ENCODE measurements around the gene HOXB3.

The HOXB3 gene

DNA sequence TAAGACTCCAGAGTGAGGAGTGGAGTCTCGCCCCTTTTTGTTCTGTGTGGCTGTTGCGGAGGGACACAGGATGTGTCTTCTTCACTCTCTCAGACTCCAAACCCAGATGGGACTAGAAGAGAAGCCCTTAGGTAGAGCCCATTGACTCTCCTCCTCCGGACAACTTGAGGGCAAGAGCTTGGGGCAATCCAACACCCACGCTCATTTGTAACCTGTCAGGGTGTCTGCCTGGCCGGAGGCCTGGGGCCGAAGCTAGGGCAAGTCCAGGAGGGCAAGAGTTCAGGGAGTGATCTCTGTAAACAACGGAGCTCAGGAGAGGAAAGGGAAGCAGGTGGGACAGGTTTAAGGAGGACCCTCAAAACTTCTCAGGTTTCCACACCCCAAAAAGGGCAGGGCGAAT, 57.8 kb downstream of the HOXB3 start:
- DNase-seq (ENCODE audit: insufficient read length, low spot score) = no peak
- no peak for FAIRE-seq

DNA sequence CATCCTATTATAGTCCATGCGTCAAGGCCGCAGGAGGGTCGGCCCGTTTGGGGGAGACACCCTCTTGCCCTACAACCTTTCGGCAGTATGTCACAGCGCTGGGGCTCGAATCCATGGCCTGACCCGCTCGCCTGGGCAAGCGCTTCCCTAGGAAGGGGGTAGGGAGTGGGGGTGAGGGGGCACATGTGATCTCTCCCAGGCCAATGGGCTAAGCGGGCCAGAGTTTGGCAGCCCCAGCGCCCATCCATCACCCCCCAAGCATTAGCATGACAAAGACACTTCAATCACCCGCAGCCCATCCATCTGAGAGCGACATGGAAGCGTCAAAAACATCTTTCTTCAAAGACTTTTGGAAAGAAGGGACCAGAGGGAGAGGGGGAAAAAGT, 59.2 kb downstream of the HOXB3 start, which contains the start of gene HOXB1:
TSS of gene HOXB1 (minus strand) at position 125 of the 386 bp plus-strand sequence. CDS start at position 18, 107 bp downstream.
- no peak for DNase-seq (ENCODE audit: insufficient read length, low spot score)
- FAIRE-seq = no peak

- DNase-seq (ENCODE audit: insufficient read length, low spot score) (no peak), FAIRE-seq (no peak)
Observed at GRCh38 chr17:48530208-48530886, 59.7 kb downstream of the HOXB3 start.

- DNase-seq (ENCODE audit: insufficient read length, low spot score) (no peak), FAIRE-seq (no peak)
Observed at GRCh38 chr17:48529683-48530009, 60.4 kb downstream of the HOXB3 start.

- peak; percentile 77 for FAIRE-seq
- DNase-seq (ENCODE audit: insufficient read length, low spot score) = no peak
Observed at GRCh38 chr17:48528936-48529682, 60.9 kb downstream of the HOXB3 start.

DNA sequence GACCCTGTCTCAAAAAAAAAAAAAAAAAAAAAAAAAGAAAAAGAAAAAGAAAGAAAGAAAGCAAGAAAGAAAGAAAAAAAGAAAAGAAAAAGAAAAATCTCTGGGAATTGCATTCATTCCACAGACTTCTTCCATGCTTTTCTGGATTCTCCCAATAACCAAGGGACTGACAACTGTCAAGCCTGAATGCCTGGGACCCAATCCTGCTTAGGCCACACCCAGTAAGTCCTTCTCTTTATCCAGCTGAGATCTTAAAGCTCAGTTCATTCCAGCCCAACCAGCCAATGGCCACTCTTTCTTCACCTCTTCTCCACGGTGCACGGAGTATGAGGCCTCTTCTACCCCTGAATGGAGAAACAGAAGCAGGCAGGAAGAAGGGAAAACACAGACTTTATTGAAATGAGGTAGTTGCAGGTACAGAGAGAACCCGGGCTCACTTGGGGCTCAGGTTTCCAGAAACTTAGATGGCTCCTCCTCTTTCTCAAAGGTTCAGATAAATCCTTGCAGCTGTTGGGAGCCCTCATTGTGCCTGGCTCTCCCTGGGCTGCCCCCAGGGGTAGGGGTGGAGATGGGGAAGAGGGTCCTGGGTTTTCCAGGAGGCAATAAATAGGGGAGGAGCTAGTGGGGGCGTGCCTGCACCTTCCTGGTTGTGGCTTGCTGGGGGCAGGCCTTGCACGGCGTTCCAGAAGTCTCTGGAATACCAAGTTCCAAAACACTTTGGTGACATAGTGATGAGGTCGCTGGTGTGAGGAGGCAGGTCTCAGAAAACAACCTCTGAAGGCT, 61.7 kb downstream of the HOXB3 start:
- DNase-seq (ENCODE audit: insufficient read length, low spot score) = no peak
- no peak for FAIRE-seq

DNA sequence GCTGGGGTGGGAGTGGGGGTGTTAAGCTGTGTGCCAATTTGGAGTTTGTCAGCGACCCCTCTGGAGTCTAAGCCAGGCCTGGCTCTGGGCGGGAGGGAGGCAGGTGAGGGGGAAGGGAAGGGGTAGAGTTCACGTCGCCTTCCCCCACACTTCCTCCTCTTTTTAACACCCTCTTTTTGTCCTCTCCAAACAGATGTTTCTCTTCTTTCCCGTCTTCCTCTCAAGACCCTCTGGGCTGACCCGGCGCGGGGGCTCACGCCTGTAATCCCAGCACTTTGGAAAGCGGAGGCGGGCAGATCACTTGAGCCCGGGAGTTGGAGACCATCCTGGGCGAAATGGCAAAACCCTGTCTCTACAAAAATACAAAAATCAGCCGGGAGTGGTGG, 62.5 kb downstream of the HOXB3 start:
- no peak for FAIRE-seq

DNA sequence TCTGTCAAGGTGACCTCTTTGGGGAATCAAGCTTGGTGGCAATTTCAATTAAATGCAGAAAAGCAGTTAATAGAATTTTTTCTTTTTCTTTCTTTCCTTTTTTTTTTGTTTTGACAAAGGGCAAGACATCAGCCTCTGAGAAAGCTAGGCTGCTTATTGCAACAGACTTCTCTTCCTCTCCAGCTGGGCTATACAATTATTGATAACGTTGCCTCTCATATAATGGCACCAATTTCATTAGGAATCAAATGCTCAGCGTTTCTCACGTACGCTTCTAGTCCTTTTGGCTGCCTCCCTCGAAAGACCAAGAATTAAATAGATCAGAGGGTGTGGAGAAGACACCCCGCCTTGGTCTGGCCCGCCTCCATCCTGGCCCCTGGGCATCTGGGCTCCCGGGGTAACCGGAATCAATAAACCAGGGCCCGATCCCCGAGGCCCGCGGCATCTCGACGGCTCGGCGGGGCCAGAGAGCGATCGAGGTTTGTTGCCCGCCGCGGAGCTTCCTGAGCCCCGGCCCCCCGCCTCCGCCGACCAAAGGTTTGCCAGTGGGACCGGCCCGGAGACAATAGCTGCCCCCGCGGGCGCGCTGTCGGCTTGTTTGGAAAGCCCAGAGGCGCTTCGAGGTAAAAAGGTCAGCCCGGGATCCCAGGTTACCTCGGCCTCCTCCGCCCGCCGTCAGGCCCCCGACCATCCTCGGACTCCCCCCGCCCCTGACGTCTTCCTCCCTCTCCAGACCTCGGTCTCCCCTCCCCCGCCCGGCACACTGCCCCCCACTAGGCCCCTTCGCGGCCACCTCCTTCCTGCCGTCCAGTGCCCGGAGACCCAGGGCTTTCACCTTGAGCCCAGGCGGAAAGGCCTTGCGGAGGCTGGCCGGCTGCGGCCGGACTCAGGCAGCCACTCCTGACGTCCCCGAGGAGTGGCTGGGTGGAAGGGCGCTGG, 63.2 kb downstream of the HOXB3 start:
- DNase-seq (ENCODE audit: insufficient read length, low spot score) (no peak), FAIRE-seq (no peak)

More for the DNA sequence above, 62.5 kb downstream of the HOXB3 start:
- DNase-seq (ENCODE audit: insufficient read length, low spot score) = no peak

GRCh38 chr17:48523010-48523409, 67.0 kb downstream of the HOXB3 start:
- FAIRE-seq (no peak), DNase-seq (ENCODE audit: insufficient read length, low spot score) (no peak)

GRCh38 chr17:48522031-48522653, 67.9 kb downstream of the HOXB3 start:
- FAIRE-seq (no peak), DNase-seq (ENCODE audit: insufficient read length, low spot score) (peak; percentile 63)

GRCh38 chr17:48520631-48521079, 69.4 kb downstream of the HOXB3 start:
- no peak for FAIRE-seq

GRCh38 chr17:48519427-48519826, 70.6 kb downstream of the HOXB3 start:
- no peak for DNase-seq (ENCODE audit: insufficient read length, low spot score)
- no peak for FAIRE-seq

More at GRCh38 chr17:48520631-48521079, 69.4 kb downstream of the HOXB3 start:
- DNase-seq (ENCODE audit: insufficient read length, low spot score) = no peak

- no peak for FAIRE-seq
- DNase-seq (ENCODE audit: insufficient read length, low spot score) = no peak
Observed at GRCh38 chr17:48517478-48517877, 72.6 kb downstream of the HOXB3 start.

DNA sequence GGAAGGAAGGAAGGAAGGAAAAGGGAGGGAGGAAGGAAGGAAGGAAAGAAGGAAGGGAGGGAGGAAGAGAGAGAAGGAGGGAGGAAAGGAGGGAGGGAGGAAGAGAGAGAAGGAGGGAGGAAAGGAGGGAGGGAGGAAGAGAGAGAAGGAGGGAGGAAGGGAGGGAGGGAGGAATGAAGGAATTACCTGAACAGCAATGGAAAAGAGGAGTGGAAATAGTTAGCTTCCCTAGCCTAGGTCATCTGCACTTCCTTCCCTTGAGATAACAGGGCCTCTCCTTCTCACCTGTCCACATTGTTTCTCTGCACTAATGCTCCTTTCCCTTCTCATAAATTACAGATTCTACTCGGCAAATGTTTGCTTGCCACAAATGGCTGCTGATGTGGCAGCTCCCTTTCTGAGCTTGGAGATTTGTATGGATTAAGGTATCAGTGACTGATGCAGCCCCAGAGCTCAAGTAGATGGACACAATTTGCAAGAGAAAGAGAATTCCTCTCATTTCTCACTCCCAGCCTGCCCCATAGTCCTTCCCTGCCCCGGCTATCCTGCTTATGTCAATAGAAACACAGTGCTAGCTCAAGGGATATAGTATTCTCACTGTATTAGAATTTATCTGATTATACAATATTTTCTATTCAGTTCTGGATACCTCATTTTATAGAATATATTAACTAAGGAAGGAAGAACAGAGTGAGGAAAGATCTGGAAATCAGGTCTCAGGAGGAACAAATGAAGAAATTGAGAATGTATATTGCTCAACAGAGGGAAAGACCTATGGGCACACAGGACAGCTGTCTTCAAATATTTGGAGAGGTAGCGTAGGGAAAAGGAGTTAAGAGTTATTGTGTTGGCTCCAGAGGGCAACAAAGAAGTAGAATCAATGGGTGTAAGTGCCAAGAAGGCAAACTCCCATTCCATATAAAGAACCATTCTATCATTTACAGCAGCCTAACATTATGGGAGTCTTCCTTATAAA, 73.8 kb downstream of the HOXB3 start:
- FAIRE-seq = no peak
- no peak for DNase-seq (ENCODE audit: insufficient read length, low spot score)

DNA sequence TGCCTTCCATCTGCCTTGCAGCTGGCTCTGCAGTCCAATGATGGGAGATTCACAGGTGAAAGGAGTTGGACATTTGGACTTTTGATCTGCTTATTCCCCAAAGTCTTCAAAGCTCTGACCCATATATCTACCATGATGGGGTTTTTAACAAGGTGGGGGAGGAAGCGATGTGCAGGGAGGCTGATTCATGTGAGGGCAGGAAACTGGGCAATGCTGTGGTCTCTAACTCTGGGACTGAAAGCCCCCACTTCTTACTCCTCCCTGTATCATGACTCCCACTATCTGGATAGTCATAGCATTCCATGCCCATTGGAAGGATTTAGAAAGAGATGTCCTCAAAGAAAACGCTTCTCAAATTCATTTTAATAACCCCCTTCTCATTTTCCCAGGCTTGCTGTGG, 75.6 kb downstream of the HOXB3 start:
- no peak for FAIRE-seq
- DNase-seq (ENCODE audit: insufficient read length, low spot score) = no peak

GRCh38 chr17:48513666-48514455, 76.2 kb downstream of the HOXB3 start:
- DNase-seq (ENCODE audit: insufficient read length, low spot score) (no peak), FAIRE-seq (no peak)

- DNase-seq (ENCODE audit: insufficient read length, low spot score) (no peak), FAIRE-seq (no peak)
Observed at GRCh38 chr17:48513097-48513496, 76.9 kb downstream of the HOXB3 start.

Measured in HTR-8/SVneo (cell line).